ENCODE measurements around the gene CCDC83. TPM values are rescaled to one million over a fixed set of nuclear protein-coding genes. Genes with fewer than 3 reads are reported as not detected.

CCDC83 gene
- total RNA-seq, 1 experiment from 2014 or later: not detected

DNA sequence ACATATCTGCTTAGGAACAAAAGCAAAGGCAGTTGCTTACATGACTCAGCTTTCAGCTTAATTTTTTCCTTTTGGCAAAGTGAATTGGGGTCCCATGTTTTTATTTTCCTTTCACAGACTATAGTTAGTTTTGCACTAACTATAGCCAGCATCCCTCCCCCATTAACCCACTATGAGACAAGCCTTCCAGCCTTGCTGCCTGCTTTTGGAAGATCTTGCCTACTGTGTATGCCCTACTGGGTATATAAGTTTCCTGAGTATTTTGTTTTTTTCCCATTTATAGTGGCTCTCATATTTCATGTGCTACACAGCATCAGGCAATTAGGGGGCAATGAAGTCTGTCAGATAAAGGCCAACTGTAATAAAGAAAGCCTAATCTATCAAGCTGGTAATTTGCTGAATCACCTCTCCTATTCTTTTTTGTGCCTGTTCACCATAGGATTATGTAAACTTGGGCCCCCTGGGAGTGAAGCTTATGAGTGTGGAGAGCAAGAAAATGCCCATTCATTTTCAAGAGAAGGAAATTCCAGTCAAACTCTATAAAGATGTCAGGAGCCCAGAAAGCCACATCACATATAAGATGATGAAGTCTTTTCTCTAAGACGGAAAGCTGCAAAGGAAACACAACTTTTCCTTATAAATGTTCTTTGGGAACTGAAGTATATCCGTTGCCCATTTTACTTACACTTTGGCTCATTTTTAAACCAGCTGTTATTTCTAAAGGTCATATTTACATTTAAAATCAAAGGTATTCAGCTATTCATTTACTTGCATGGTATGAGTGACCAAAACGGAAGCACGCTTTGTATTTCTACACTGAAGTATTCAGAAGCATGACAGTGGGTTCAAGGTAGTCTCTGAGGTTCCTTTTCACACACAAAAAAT is 64.0 kb downstream of the CCDC83 start:
- Histone ChIP-seq H2BK20ac (ENCODE audit: low read depth, low read length, poor library complexity, severe bottlenecking) (no peak overlapping the region), H3T11ph (ENCODE audit: low read length) (no peak overlapping the region), H3K27me3 (ENCODE audit: insufficient read depth, low read length) (no peaks in the 10 kb centered on the region), H3K9ac (ENCODE audit: extremely low read depth, insufficient read length, low read length) (no peak overlapping the region), H4K20me1 (ENCODE audit: control insufficient read depth, insufficient read depth, insufficient read length) (no peaks in the 10 kb centered on the region), H2AFZ (ENCODE audit: low read length) (no peak overlapping the region), H3K4me1 (ENCODE audit: insufficient read depth, low read length) (peaks cover 3% of the 10 kb centered on the region; the same call in 1 of the 2 replicates), H3K18ac (ENCODE audit: insufficient read length, low read depth, low read length) (no peak overlapping the region), H3K23ac (ENCODE audit: insufficient read length, low read depth, low read length) (no peak overlapping the region), H4K8ac (replicated peaks; ENCODE audit: insufficient read length, low read depth, low read length) (no peak overlapping the region), H3K14ac (ENCODE audit: insufficient read depth, low read length) (no peak overlapping the region), H3K9me3 (ENCODE audit: control insufficient read depth, low read depth, low read length) (no peaks in the 10 kb centered on the region), H3K79me2 (ENCODE audit: insufficient read depth, low read length) (no peaks in the 10 kb centered on the region), H2BK5ac (ENCODE audit: insufficient read length, low read length) (no peak overlapping the region), H2BK120ac (ENCODE audit: low read depth, low read length, poor library complexity, severe bottlenecking) (no peak overlapping the region), H3K27ac (ENCODE audit: insufficient read length, low read depth, low read length) (no peak overlapping the region), H4K91ac (ENCODE audit: insufficient read length, low read depth, low read length) (no peak overlapping the region), H3K23me2 (ENCODE audit: insufficient read length, low read depth, low read length, poor library complexity, severe bottlenecking) (no peaks in the 10 kb centered on the region), H2AK5ac (ENCODE audit: insufficient read length, low read length) (no peak overlapping the region), H2BK12ac (ENCODE audit: insufficient read length, low read depth, low read length) (no peak overlapping the region), H2BK15ac (ENCODE audit: low read depth, low read length) (no peak overlapping the region), H3K4ac (ENCODE audit: low read depth, low read length) (no peak overlapping the region), H4K5ac (ENCODE audit: insufficient read length, low read depth, low read length) (no peak overlapping the region), H3K79me1 (ENCODE audit: insufficient read depth, low read depth, low read length, poor library complexity, severe bottlenecking) (no peaks in the 10 kb centered on the region), H3K4me2 (ENCODE audit: insufficient read depth, insufficient read length, low read length) (no peak overlapping the region), H3K56ac (ENCODE audit: insufficient read length, low read depth, low read length) (no peak overlapping the region)
- H3K4me3 Mint-ChIP-seq: no peak overlapping the region
- peak overlapping the region in 2 of 3 experiments; percentile 32 to 57; a peak in 3 of 7 replicates for H3K27ac Mint-ChIP-seq
- H3K4me1 Mint-ChIP-seq: peaks cover 21 to 34% of the 10 kb centered on the region in 2 experiments
- H3K36me3 Mint-ChIP-seq (ENCODE audit: insufficient read depth in 1 of 3, low read depth in 3 of 3): peaks cover 4 to 10% (median 5%) of the 10 kb centered on the region in 3 experiments; a peak in 6 of 7 replicates
- WGBS (ENCODE audit: extremely low coverage, insufficient read length, low lambda C conversion rate): no CpG with 5 or more reads among the region's 4 CpGs
- TF ChIP-seq, protein P1, sequence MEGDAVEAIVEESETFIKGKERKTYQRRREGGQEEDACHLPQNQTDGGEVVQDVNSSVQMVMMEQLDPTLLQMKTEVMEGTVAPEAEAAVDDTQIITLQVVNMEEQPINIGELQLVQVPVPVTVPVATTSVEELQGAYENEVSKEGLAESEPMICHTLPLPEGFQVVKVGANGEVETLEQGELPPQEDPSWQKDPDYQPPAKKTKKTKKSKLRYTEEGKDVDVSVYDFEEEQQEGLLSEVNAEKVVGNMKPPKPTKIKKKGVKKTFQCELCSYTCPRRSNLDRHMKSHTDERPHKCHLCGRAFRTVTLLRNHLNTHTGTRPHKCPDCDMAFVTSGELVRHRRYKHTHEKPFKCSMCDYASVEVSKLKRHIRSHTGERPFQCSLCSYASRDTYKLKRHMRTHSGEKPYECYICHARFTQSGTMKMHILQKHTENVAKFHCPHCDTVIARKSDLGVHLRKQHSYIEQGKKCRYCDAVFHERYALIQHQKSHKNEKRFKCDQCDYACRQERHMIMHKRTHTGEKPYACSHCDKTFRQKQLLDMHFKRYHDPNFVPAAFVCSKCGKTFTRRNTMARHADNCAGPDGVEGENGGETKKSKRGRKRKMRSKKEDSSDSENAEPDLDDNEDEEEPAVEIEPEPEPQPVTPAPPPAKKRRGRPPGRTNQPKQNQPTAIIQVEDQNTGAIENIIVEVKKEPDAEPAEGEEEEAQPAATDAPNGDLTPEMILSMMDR (conservative IDR thresholded peaks at IDR 0.05): no peak
- H3K27me3 Mint-ChIP-seq (ENCODE audit: low read depth): no peaks in the 10 kb centered on the region
- no peak for DNase-seq
- peaks cover 5 to 6% of the 10 kb centered on the region in 2 experiments for H3K9me3 Mint-ChIP-seq

Measured in H9 (cell line).